GM20431 (cell line): ENCODE results near the gene GNAZ.

Experiments
- in situ Hi-C: fragments of 300-500 bp; cut with MseI, MboI; formaldehyde crosslinking; loops from one replicate; pipeline ENCODE4 v1.15.0; 2020; ENCODE audit warnings: low sequenced_read_pairs; ENCODE audit not compliant: unreplicated experiment

Gene GNAZ

GRCh38 chr22:23104187-23104971 lies 34.1 kb downstream of the GNAZ start:
- in situ Hi-C loops, result no loop called here

- in situ Hi-C loops, result no loop called here
Observed at GRCh38 chr22:23105304-23105703, 35.0 kb downstream of the GNAZ start.

- in situ Hi-C loops, result no loop called here
Observed at GRCh38 chr22:23105919-23106318, 35.6 kb downstream of the GNAZ start.

GRCh38 chr22:23106344-23106743 lies 36.0 kb downstream of the GNAZ start:
- in situ Hi-C loops, result no loop called here

- in situ Hi-C loops, result no loop called here
Observed at GRCh38 chr22:23106906-23107367, 36.6 kb downstream of the GNAZ start.

GRCh38 chr22:23107487-23108248 lies 37.3 kb downstream of the GNAZ start:
- in situ Hi-C loops, result no loop called here

GRCh38 chr22:23108249-23109078 lies 38.1 kb downstream of the GNAZ start:
- in situ Hi-C loops, result no loop called here

GRCh38 chr22:23109079-23109347 lies 38.7 kb downstream of the GNAZ start:
- in situ Hi-C loops, result no loop called here

- in situ Hi-C loops, result no loop called here
Observed at GRCh38 chr22:23109441-23109978, 39.2 kb downstream of the GNAZ start.

GRCh38 chr22:23110190-23110921 lies 40.0 kb downstream of the GNAZ start:
- in situ Hi-C loops, result no loop called here

- in situ Hi-C loops, result no loop called here
Observed at GRCh38 chr22:23110922-23111527, 40.7 kb downstream of the GNAZ start.

- in situ Hi-C loops, result no loop called here
Observed at GRCh38 chr22:23112472-23113012, 42.2 kb downstream of the GNAZ start.

GRCh38 chr22:23113067-23113846 lies 42.9 kb downstream of the GNAZ start:
- in situ Hi-C loops, result no loop called here

GRCh38 chr22:23113847-23114720 lies 43.8 kb downstream of the GNAZ start:
- in situ Hi-C loops, result no loop called here

GRCh38 chr22:23114721-23115020 lies 44.4 kb downstream of the GNAZ start:
- in situ Hi-C loops, result no loop called here

- in situ Hi-C loops, result no loop called here
Observed at GRCh38 chr22:23115369-23115768, 45.0 kb downstream of the GNAZ start.

GRCh38 chr22:23115825-23116494 lies 45.6 kb downstream of the GNAZ start:
- in situ Hi-C loops, result no loop called here
